ENCODE results near the gene DMXL2.
"Not testable (repeated sequence)": the region's sequence is repeated elsewhere in the genome, so short reads cannot be mapped to it uniquely, and the experiment has no call there.

DMXL2 gene

GRCh38 chr15:51652084-51652668, 29.6 kb upstream of the DMXL2 start:
- no peak for TF ChIP-seq GABPA (IDR thresholded peaks at IDR 0.05; ENCODE audit: low read depth)
- TF ChIP-seq CTCF (IDR thresholded peaks at IDR 0.05; ENCODE audit: insufficient read depth, low read length): no peak
- no peak for TF ChIP-seq POLR2AphosphoS5 (IDR thresholded peaks at IDR 0.05; ENCODE audit: low read depth)
- no peak for TF ChIP-seq REST (IDR thresholded peaks at IDR 0.05; ENCODE audit: insufficient replicate concordance, low read depth)
- TF ChIP-seq SPI1 (IDR thresholded peaks at IDR 0.05; ENCODE audit: borderline replicate concordance, low read depth): no peak
- no peak for DNase-seq (ENCODE audit: low read depth in 1 of 2, low spot score in 1 of 2)
- no peak overlapping the region for H3K27ac ChIP-seq (replicated peaks)
- no peaks in the 10 kb centered on the region for H3K27me3 ChIP-seq (ENCODE audit: insufficient read depth, poor library complexity, severe bottlenecking)
- no peak overlapping the region for H3K4me3 ChIP-seq (replicated peaks; ENCODE audit: insufficient read depth, low read length)

- peak in 1 of 2 experiments; percentile 69 for DNase-seq (ENCODE audit: low read depth in 1 of 2, low spot score in 1 of 2)
- no peak overlapping the region for H3K27ac ChIP-seq (replicated peaks)
- TF ChIP-seq CTCF (IDR thresholded peaks at IDR 0.05; ENCODE audit: insufficient read depth, low read length) (peak; percentile 55), REST (IDR thresholded peaks at IDR 0.05; ENCODE audit: insufficient replicate concordance, low read depth) (no peak)
- no peak overlapping the region for H3K4me3 ChIP-seq (replicated peaks; ENCODE audit: insufficient read depth, low read length)
- no peaks in the 10 kb centered on the region for H3K27me3 ChIP-seq (ENCODE audit: insufficient read depth, poor library complexity, severe bottlenecking)
Observed at GRCh38 chr15:51649659-51650521, 27.3 kb upstream of the DMXL2 start.

GRCh38 chr15:51648643-51649042, 26.1 kb upstream of the DMXL2 start:
- H3K27me3 ChIP-seq (ENCODE audit: insufficient read depth, poor library complexity, severe bottlenecking); H3K27ac ChIP-seq (replicated peaks); DNase-seq (ENCODE audit: low read depth in 1 of 2, low spot score in 1 of 2); H3K4me3 ChIP-seq (replicated peaks; ENCODE audit: insufficient read depth, low read length): not testable (repeated sequence)

GRCh38 chr15:51648101-51648500, 25.5 kb upstream of the DMXL2 start:
- not testable (repeated sequence) for H3K27ac ChIP-seq (replicated peaks); H3K27me3 ChIP-seq (ENCODE audit: insufficient read depth, poor library complexity, severe bottlenecking); DNase-seq (ENCODE audit: low read depth in 1 of 2, low spot score in 1 of 2); H3K4me3 ChIP-seq (replicated peaks; ENCODE audit: insufficient read depth, low read length)

- peak; percentile 65; the same call in 1 of the 2 replicates for TF ChIP-seq SPI1 (IDR thresholded peaks at IDR 0.05; ENCODE audit: borderline replicate concordance, low read depth)
- no peak; the same call in 1 of the 2 replicates for TF ChIP-seq POLR2AphosphoS5 (IDR thresholded peaks at IDR 0.05; ENCODE audit: low read depth)
- H3K27ac ChIP-seq (replicated peaks): peak overlapping the region; percentile 33
- no peaks in the 10 kb centered on the region for H3K27me3 ChIP-seq (ENCODE audit: insufficient read depth, poor library complexity, severe bottlenecking)
- no peak overlapping the region for H3K4me3 ChIP-seq (replicated peaks; ENCODE audit: insufficient read depth, low read length)
- DNase-seq (ENCODE audit: low read depth in 1 of 2, low spot score in 1 of 2): peak; percentile 61 to 86
Observed at GRCh38 chr15:51647128-51647562, 24.6 kb upstream of the DMXL2 start.
